GM21529 (cell line): ENCODE measurements around the gene TGM4.
"Not testable (repeated sequence)": the region's sequence is repeated elsewhere in the genome, so short reads cannot be mapped to it uniquely, and the experiment has no call there.

Source experiments
- ATAC-seq: cut with Tn5 transposase; IDR thresholded peaks from one replicate; pipeline ENCODE4 v1.9.1; 2021; ENCODE audit not compliant: unreplicated experiment

Gene TGM4

GRCh38 chr3:44874308-44874707 is at the start of gene TGM4:
Gene TGM4 (plus strand): TSS chr3:44874608. CDS start chr3:44874679, 71 bp downstream.
- ATAC-seq = no peak

DNA sequence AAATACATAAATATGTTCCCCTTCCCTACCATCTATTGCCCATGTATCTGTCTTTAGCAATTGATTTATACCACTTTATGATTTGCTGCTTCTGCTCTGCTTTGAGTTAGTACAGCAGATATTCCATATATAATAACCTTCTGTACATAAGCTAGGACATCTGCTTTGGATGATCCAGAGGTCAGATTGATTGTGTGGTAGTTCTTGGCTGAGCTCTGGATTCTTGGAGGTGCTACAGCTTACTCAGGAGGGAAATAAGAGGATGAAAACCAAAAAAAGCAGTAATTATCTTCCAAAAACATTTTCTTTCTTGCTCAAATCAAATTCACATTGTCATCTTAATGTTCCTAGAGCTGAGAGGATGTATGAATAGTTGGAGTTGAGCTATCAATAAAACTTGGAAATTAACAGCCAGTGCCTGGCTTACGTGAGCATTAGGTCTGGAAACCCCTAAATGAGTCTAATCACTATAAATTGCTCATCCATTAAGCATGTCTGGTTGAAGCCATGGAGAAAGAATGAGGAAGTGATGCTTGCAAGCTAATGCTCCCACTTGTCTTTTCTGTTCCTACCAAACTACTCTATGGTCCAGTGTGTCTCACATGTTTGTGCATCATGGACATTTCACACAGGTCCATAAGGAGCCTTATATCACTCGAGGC is 49.0 kb upstream of the TGM4 start:
- no peak for ATAC-seq

DNA sequence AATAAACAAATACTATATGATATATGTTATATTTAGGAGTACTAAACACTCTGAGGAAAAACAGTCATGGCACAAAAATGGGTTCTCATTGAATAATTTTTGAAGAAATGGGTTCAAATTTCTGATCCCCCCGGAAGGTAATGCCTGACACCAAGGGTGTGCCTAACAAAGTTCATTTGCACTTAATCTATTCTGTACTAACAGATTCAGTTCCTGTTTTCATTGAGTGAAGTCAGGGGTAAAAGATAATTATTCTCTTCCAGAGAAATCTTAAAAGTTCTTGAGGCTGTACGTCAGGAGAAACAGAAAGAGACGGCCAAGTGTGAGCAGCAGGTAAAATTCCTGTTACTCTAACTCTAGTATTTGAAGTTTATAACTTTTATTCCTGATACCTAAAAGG is 47.2 kb upstream of the TGM4 start:
- no peak for ATAC-seq

DNA sequence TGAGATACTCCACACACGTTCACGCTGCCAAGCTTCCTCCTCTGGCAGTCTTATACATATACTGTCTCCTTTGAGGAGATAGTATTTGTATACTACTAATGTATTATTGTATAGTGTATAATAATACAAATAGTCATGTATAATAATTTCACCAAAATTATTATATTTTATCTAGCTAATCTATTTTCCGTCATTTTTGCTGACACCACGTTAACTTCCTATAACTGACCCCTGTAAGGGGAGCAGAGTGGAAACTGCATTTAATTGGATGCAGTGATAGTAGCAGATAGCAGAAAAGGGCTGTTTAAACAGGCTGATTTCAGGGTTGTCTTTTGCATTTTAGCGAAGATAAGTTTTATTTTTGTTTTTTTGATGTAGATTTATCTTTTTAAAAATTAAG is 43.2 kb upstream of the TGM4 start:
- ATAC-seq = no peak

DNA sequence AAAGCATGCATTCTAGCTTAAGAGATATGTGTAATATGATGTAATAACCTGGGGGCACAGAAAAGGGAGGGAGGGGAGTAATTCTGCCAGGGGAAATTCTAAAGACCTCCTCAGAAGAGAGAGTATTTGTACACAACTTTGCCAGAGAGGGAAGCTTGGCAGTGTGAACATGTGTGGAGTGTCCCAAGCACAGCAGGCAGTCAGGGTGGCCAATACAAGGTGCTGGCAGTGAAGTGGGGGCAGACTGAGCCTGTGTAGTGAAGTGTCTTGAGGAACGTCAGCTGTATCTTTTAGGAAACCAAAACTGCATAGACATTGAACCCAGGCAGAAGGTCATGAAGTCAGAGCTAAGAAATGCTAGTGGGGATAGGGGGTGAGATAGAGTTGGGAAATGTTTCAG is 42.4 kb upstream of the TGM4 start:
- ATAC-seq = no peak

DNA sequence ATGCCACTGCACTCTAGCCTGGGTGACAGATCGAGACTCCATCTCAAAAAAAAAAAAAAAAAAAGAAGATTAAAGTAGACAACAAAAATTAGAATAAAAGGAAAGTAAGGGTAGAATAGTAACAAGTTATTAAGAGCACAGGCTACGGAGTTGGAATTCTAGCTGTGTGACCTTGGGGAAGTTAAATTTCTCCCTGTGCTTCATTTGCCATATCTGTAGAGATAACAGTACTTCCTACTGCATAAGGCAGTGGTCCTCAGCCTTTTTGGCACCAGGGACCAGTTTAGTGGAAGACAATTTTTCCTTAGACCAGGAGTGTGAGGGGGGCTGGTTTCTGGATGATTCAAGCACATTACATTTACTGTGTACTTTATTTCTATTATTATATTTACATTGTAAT is 41.4 kb upstream of the TGM4 start:
- no peak for ATAC-seq

GRCh38 chr3:44833394-44833793 is 41.0 kb upstream of the TGM4 start:
- ATAC-seq = no peak

DNA sequence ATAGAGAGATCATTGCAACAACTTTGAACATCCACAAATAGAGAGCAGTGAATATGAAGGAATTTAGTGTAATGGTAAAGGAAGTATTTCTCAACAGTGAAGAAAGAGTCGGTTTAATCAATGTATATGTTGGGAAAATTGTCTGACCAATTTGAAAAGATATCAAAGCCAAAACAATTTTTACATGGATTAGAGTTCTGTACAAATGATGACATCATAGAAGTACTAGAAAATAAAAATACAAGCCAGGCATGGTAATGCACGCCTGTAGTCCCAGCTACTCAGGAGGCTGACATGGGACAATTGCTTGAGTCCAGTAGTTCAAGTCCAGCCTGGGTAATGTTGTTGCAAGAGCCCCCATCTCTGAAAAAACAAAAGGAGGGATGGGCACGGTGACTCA is 38.7 kb upstream of the TGM4 start:
- no peak for ATAC-seq

- ATAC-seq = no peak
Measured at GRCh38 chr3:44842376-44842775, 32.0 kb upstream of the TGM4 start.

DNA sequence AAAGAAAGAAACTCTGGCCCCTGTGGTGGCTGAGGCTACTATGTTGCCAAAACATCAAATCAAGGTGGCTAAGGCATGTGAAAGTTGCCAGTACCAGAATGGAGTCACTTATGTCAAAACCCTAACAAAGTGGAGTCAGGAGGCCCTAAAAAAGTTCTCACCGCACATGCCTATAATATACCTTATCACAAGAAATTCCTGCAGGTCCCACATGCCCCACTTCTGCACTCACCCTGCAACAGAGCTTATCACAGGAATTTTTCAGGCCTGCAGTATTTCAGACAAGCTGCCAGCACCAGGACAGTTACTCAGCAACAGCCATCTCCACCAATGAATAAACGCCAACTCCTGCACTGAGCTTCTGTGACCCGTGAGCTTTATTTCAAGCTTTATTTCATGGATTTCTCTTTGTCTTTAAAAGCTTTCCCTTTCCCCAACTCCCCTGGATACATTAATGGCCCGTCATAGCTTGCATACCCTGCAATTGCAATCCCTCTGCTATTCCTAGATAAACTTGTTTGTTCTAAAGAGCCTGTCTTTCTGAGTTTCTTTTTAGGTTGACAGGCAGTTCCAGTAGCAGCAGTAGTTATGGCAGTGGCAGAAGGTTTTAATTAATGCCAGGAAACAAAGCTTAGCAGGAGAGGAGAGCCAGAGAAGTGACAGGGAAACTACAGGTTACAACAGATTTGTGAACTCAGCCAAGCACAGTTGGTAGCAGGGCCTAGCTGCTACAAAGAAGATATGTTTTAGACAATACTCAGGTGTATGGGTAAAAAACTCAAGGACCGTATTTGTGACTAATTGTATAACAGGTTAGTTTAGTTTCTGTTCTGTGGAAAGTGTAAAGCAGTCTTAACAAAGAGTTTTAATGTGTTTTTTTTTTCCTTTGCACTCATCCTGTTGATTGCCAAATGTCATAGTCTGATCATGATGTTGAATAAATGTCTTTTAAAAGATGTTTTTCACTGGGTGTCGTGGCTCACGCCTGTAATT is 28.6 kb upstream of the TGM4 start:
- ATAC-seq = no peak

DNA sequence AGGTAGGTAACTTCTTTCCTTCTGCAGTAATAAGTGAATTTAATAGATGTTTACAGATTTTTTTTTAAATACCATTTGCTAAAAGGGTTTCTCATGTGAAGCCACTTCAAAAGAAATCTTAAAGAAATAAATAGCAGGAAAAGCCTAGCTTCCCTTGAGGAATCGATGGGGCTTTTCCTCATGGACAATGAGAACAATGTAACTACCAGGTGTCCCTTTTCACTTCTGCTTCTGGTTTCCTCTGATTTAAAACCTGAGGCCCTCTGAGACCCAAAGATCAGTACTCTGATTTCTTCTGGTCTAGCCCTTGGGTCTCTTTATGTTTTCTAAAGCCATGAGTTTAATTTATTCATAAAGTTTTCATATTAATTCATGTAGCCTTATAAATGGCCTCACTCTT is 25.8 kb upstream of the TGM4 start:
- no peak for ATAC-seq

DNA sequence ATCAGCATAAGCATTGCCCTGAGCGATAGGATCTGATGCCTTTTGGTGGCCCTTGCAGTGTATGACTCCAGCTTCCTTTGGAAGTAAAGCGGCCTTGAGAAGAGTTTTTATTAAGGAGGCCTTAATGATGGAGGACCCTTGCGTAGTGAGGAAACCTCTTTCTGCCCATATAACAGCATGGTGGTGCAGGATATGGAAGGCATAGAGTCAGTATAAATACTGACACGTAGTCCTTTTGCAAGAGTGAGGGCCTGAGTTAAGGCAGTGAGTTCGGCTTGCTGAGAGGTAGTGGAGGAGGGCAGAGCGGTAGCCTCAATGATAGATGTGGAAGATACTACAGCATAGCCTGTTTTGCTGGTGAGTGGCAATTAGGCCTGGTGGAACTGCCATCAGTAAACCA is 17.7 kb upstream of the TGM4 start:
- ATAC-seq = not testable (repeated sequence)

GRCh38 chr3:44860117-44860516 is 14.3 kb upstream of the TGM4 start:
- ATAC-seq = no peak

- ATAC-seq = peak; percentile 91
Measured at GRCh38 chr3:44861412-44862225, 12.8 kb upstream of the TGM4 start, which contains the start of gene TMEM42. Gene TMEM42 (plus strand): TSS chr3:44861912. CDS start chr3:44861925, 13 bp downstream.

GRCh38 chr3:44862226-44862637 is 12.2 kb upstream of the TGM4 start:
- peak; percentile 21 for ATAC-seq

GRCh38 chr3:44865272-44866035 is 9.0 kb upstream of the TGM4 start:
- ATAC-seq = no peak

DNA sequence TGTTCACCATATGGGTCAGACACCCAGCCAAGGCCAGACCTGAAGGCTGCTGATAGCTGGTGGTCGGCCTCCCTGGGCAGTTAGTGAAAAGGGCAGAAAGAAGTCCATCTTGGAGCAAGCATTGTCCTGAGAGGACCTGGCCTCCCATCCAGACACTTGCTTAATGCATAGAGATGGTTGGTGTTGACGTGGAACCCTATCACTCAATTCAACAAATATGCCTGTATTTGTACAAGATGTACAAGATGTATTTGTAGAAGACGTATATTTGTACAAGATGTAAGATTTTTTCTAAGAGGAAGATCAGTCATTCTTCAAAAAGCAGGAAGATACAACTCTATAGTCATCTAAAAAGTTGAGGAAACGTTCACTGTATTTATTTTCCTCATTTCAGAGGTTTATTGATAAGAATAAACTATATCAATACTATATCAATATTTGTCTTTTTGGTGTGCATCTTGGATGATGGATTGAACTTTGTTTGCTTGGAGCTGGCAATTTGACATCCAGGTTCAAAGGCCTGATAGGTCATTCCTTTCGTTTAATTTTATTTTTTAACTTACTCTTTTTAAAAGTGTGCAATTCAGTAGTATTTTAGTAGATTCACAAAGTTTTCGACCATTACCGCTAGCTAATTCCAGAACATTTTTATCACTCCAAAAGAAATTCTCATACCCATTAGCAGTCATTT is 6.8 kb upstream of the TGM4 start:
- no peak for ATAC-seq

- no peak for ATAC-seq
Measured at GRCh38 chr3:44870375-44871061, 3.9 kb upstream of the TGM4 start.

GRCh38 chr3:44875596-44875995 is 1.2 kb downstream of the TGM4 start:
- ATAC-seq = no peak
